ENCODE data around the gene PTGER2.
A peak's percentile ranks its signal among the peaks of the same experiment; 100 is the strongest.

Gene PTGER2

GRCh38 chr14:52304248-52304904 lies 9.7 kb upstream of the PTGER2 start:
- no peak for DNase-seq

- no peak for DNase-seq
These were observed 9.1 kb upstream of the PTGER2 start for GRCh38 chr14:52305014-52305413.

GRCh38 chr14:52307376-52307775 lies 6.7 kb upstream of the PTGER2 start:
- no peak for DNase-seq

GRCh38 chr14:52307905-52308304 lies 6.2 kb upstream of the PTGER2 start:
- DNase-seq: no peak

GRCh38 chr14:52310541-52310940 lies 3.6 kb upstream of the PTGER2 start:
- no peak for DNase-seq

- DNase-seq: peak; percentile 40
These were observed 1.2 kb upstream of the PTGER2 start for GRCh38 chr14:52312931-52313355.

GRCh38 chr14:52313462-52313861 lies 650 bp upstream of the PTGER2 start:
- DNase-seq: no peak

- peak; percentile 79 for DNase-seq
These were observed 663 bp downstream of the PTGER2 start for GRCh38 chr14:52314595-52315354.

- DNase-seq: peak; percentile 15
These were observed 1.2 kb downstream of the PTGER2 start for GRCh38 chr14:52315355-52315718.

- DNase-seq: no peak
These were observed 4.0 kb downstream of the PTGER2 start for GRCh38 chr14:52318062-52318461.

GRCh38 chr14:52318826-52319645 lies 4.9 kb downstream of the PTGER2 start:
- DNase-seq: no peak

GRCh38 chr14:52319919-52320318 lies 5.8 kb downstream of the PTGER2 start:
- no peak for DNase-seq

- no peak for DNase-seq
These were observed 11.0 kb downstream of the PTGER2 start for GRCh38 chr14:52325126-52325525.

- DNase-seq: no peak
These were observed 11.5 kb downstream of the PTGER2 start for GRCh38 chr14:52325630-52326029.

- no peak for DNase-seq
These were observed 13.5 kb downstream of the PTGER2 start for GRCh38 chr14:52327374-52328226.

- DNase-seq: no peak
These were observed 14.2 kb downstream of the PTGER2 start for GRCh38 chr14:52328276-52328675.

GRCh38 chr14:52329678-52330369 lies 15.7 kb downstream of the PTGER2 start:
- DNase-seq: no peak

- DNase-seq: no peak
These were observed 18.2 kb downstream of the PTGER2 start for GRCh38 chr14:52332269-52332668.

- DNase-seq: no peak
These were observed 19.0 kb downstream of the PTGER2 start for GRCh38 chr14:52333108-52333507.

- DNase-seq: no peak
These were observed 19.9 kb downstream of the PTGER2 start for GRCh38 chr14:52333823-52334657.

GRCh38 chr14:52336241-52336640 lies 22.1 kb downstream of the PTGER2 start:
- no peak for DNase-seq
